Activated CD4-positive, alpha-beta T cell treated with anti-CD3 and anti-CD28 coated beads for 36 hours (primary cell): Measurements from ENCODE around the gene PAM. TPM values are rescaled to one million over a fixed set of nuclear protein-coding genes. Genes with fewer than 3 reads are reported as not detected.
"Not testable (repeated sequence)": the region's sequence is repeated elsewhere in the genome, so short reads cannot be mapped to it uniquely, and the experiment has no call there.

Experiments used
- ATAC-seq: fragments of 200-7000 bp; cut with Tn5 transposase; one replicate; pipeline ENCODE4 v1.10.0; 2021; ENCODE audit warnings: mild to moderate bottlenecking, moderate library complexity
- CTCF ChIA-PET: fragments of 350-600 bp; sonication (Branson Sonifier 250); formaldehyde crosslinking; loops from one replicate; lab custom pipeline; 2021; ENCODE audit warnings: antibody characterized with exemption; lab: Charles Lee
- POLR2A ChIA-PET: fragments of 350-600 bp; sonication (Branson Sonifier 250); formaldehyde crosslinking; loops from one replicate; lab custom pipeline; 2021; ENCODE audit warnings: antibody characterized with exemption, inconsistent platforms; lab: Charles Lee
- DNase-seq: peaks from one replicate; pipeline ENCODE4 v3.0.0-alpha.2; 2020
- H3K27ac Mint-ChIP-seq: one replicate; pipeline ENCODE4 v1.8.0; 2021; ENCODE audit warnings: mixed read lengths
- H3K27me3 Mint-ChIP-seq: one replicate; pipeline ENCODE4 v1.8.0; 2021; ENCODE audit warnings: mixed read lengths
- H3K36me3 Mint-ChIP-seq: one replicate; pipeline ENCODE4 v1.8.0; 2021; ENCODE audit warnings: low read depth, mixed read lengths
- H3K4me1 Mint-ChIP-seq: one replicate; pipeline ENCODE4 v1.8.0; 2021; ENCODE audit warnings: mixed read lengths
- H3K4me3 Mint-ChIP-seq: one replicate; pipeline ENCODE4 v1.8.0; 2021; ENCODE audit warnings: mild to moderate bottlenecking, moderate library complexity, mixed read lengths
- H3K9me3 Mint-ChIP-seq: one replicate; pipeline ENCODE4 v1.8.0; 2021; ENCODE audit warnings: low read depth, mixed read lengths
- intact Hi-C, 2 experiments: fragments of 100-400 bp; cut with DNase I in 1 of 2; cut with micrococcal nuclease in 1 of 2; formaldehyde crosslinking; loops; one replicate each; pipeline versions ENCODE4 v1.14.2 to v1.15.1; 2022 to 2024; cut with DNase I, micrococcal nuclease
- total RNA-seq, 2 experiments: library from RNA; stranded (reverse); gene quantifications; one replicate each; pipeline ENCODE4 v1.2.3, GENCODE V29; 2021

Gene PAM
- total RNA-seq, 2 experiments from 2014 or later: 54.0 to 68.3 TPM

- ATAC-seq (no peak), DNase-seq (no peak)
- Mint-ChIP-seq H3K36me3 (peaks cover 9% of the 10 kb centered on the region), H3K27me3 (no peaks in the 10 kb centered on the region), H3K9me3 (no peaks in the 10 kb centered on the region), H3K4me1 (peaks cover 10% of the 10 kb centered on the region), H3K4me3 (no peak overlapping the region), H3K27ac (no peak overlapping the region)
- CTCF ChIA-PET: interaction anchor here (0.9 kb wide), 1 partner anchor 38 kb away, joined by 5 read pairs; no protein-coding TSS in a partner anchor
- POLR2A ChIA-PET: no interaction called here
- intact Hi-C loops: no loop called here
Observed at GRCh38 chr5:102996011-102996575, 241.0 kb downstream of the PAM start.

- no peak for DNase-seq
- no peak overlapping the region for H3K27ac Mint-ChIP-seq
- ChIA-PET POLR2A (no interaction called here), CTCF (no interaction called here)
- no peaks in the 10 kb centered on the region for H3K9me3 Mint-ChIP-seq
- H3K36me3 Mint-ChIP-seq: peaks cover 7% of the 10 kb centered on the region
- no peaks in the 10 kb centered on the region for H3K27me3 Mint-ChIP-seq
- H3K4me1 Mint-ChIP-seq: peaks cover 10% of the 10 kb centered on the region
- H3K4me3 Mint-ChIP-seq: no peak overlapping the region
- intact Hi-C loops: no loop called here
- no peak for ATAC-seq
Observed at GRCh38 chr5:102998224-102998623, 243.1 kb downstream of the PAM start.

- H3K36me3 Mint-ChIP-seq: peaks cover 9% of the 10 kb centered on the region
- CTCF ChIA-PET: no interaction called here
- H3K4me1 Mint-ChIP-seq: peaks cover 10% of the 10 kb centered on the region
- ATAC-seq (no peak), DNase-seq (no peak)
- no peaks in the 10 kb centered on the region for H3K9me3 Mint-ChIP-seq
- H3K27me3 Mint-ChIP-seq: no peaks in the 10 kb centered on the region
- POLR2A ChIA-PET: no interaction called here
- H3K4me3 Mint-ChIP-seq: no peak overlapping the region
- intact Hi-C loops: no loop called here
- no peak overlapping the region for H3K27ac Mint-ChIP-seq
Observed at GRCh38 chr5:102999191-102999590, 244.1 kb downstream of the PAM start.

GRCh38 chr5:102999621-103000020 is 244.5 kb downstream of the PAM start:
- H3K36me3 Mint-ChIP-seq, H3K27ac Mint-ChIP-seq, H3K9me3 Mint-ChIP-seq, intact Hi-C loops, H3K4me1 Mint-ChIP-seq, CTCF ChIA-PET, H3K4me3 Mint-ChIP-seq, ATAC-seq, POLR2A ChIA-PET, DNase-seq, H3K27me3 Mint-ChIP-seq: not testable (repeated sequence)

GRCh38 chr5:103000089-103000488 is 245.0 kb downstream of the PAM start:
- H3K27ac Mint-ChIP-seq: no peak overlapping the region

GRCh38 chr5:103003872-103004271 is 248.8 kb downstream of the PAM start:
- intact Hi-C loops: no loop called here
- POLR2A ChIA-PET: no interaction called here

More at GRCh38 chr5:103000089-103000488, 245.0 kb downstream of the PAM start:
- DNase-seq: no peak
- Mint-ChIP-seq H3K36me3 (peaks cover 9% of the 10 kb centered on the region), H3K9me3 (no peaks in the 10 kb centered on the region), H3K4me1 (peaks cover 6% of the 10 kb centered on the region), H3K4me3 (no peak overlapping the region), H3K27me3 (no peaks in the 10 kb centered on the region)
- ATAC-seq: no peak
- POLR2A ChIA-PET: no interaction called here
- CTCF ChIA-PET: no interaction called here
- intact Hi-C loops: no loop called here

GRCh38 chr5:103005276-103005675 is 250.2 kb downstream of the PAM start:
- Mint-ChIP-seq H3K27me3 (no peaks in the 10 kb centered on the region), H3K4me3 (no peak overlapping the region), H3K27ac (no peak overlapping the region), H3K9me3 (no peaks in the 10 kb centered on the region), H3K4me1 (no peaks in the 10 kb centered on the region), H3K36me3 (peaks cover 8% of the 10 kb centered on the region)
- no peak for ATAC-seq
- POLR2A ChIA-PET: no interaction called here
- CTCF ChIA-PET: no interaction called here
- no peak for DNase-seq
- intact Hi-C loops: no loop called here

More at GRCh38 chr5:103003872-103004271, 248.8 kb downstream of the PAM start:
- no peaks in the 10 kb centered on the region for H3K4me1 Mint-ChIP-seq
- ATAC-seq (no peak), DNase-seq (no peak)
- H3K9me3 Mint-ChIP-seq: no peaks in the 10 kb centered on the region
- CTCF ChIA-PET: interaction anchor here (0.9 to 1.0 kb wide), 2 partner anchors 27 to 36 kb away, joined by 3 to 5 read pairs; no protein-coding TSS in a partner anchor
- H3K4me3 Mint-ChIP-seq: no peak overlapping the region
- no peak overlapping the region for H3K27ac Mint-ChIP-seq
- peaks cover 10% of the 10 kb centered on the region for H3K36me3 Mint-ChIP-seq
- H3K27me3 Mint-ChIP-seq: no peaks in the 10 kb centered on the region

GRCh38 chr5:103006921-103007320 is 251.8 kb downstream of the PAM start:
- H3K27ac Mint-ChIP-seq: no peak overlapping the region
- CTCF ChIA-PET: no interaction called here
- intact Hi-C loops: no loop called here

GRCh38 chr5:103010168-103010567 is 255.1 kb downstream of the PAM start:
- H3K36me3 Mint-ChIP-seq: peaks cover 25% of the 10 kb centered on the region
- DNase-seq: no peak
- H3K4me3 Mint-ChIP-seq: no peak overlapping the region
- H3K27ac Mint-ChIP-seq: no peak overlapping the region
- no peaks in the 10 kb centered on the region for H3K27me3 Mint-ChIP-seq
- intact Hi-C loops: no loop called here
- ChIA-PET POLR2A (no interaction called here), CTCF (no interaction called here)
- ATAC-seq: no peak
- no peaks in the 10 kb centered on the region for H3K9me3 Mint-ChIP-seq
- H3K4me1 Mint-ChIP-seq: no peaks in the 10 kb centered on the region

More at GRCh38 chr5:103006921-103007320, 251.8 kb downstream of the PAM start:
- peaks cover 17% of the 10 kb centered on the region for H3K36me3 Mint-ChIP-seq
- POLR2A ChIA-PET: no interaction called here
- DNase-seq: no peak
- ATAC-seq: no peak
- H3K4me3 Mint-ChIP-seq: no peak overlapping the region
- no peaks in the 10 kb centered on the region for H3K4me1 Mint-ChIP-seq
- no peaks in the 10 kb centered on the region for H3K27me3 Mint-ChIP-seq
- no peaks in the 10 kb centered on the region for H3K9me3 Mint-ChIP-seq

GRCh38 chr5:103013933-103014552 is 258.9 kb downstream of the PAM start:
- Mint-ChIP-seq H3K27ac (no peak overlapping the region), H3K36me3 (peaks cover 28% of the 10 kb centered on the region), H3K9me3 (no peaks in the 10 kb centered on the region), H3K27me3 (no peaks in the 10 kb centered on the region), H3K4me3 (no peak overlapping the region), H3K4me1 (no peaks in the 10 kb centered on the region)
- ChIA-PET POLR2A (no interaction called here), CTCF (interaction anchor here (1.0 kb wide), 1 partner anchor 125 kb away, joined by 3 read pairs; no protein-coding TSS in a partner anchor)
- DNase-seq: no peak
- ATAC-seq: no peak
- intact Hi-C loops: no loop called here

GRCh38 chr5:103014983-103015382 is 259.9 kb downstream of the PAM start:
- POLR2A ChIA-PET: no interaction called here
- DNase-seq (no peak), ATAC-seq (no peak)
- Mint-ChIP-seq H3K9me3 (no peaks in the 10 kb centered on the region), H3K27me3 (no peaks in the 10 kb centered on the region), H3K27ac (no peak overlapping the region), H3K4me1 (no peaks in the 10 kb centered on the region), H3K36me3 (peaks cover 28% of the 10 kb centered on the region), H3K4me3 (no peak overlapping the region)
- intact Hi-C loops: no loop called here
- CTCF ChIA-PET: interaction anchor here (1.0 kb wide), 1 partner anchor 124 kb away, joined by 3 read pairs; no protein-coding TSS in a partner anchor

GRCh38 chr5:103016167-103016566 is 261.1 kb downstream of the PAM start:
- H3K4me3 Mint-ChIP-seq: no peak overlapping the region
- no peaks in the 10 kb centered on the region for H3K4me1 Mint-ChIP-seq
- intact Hi-C loops: no loop called here
- POLR2A ChIA-PET: no interaction called here
- DNase-seq (no peak), ATAC-seq (no peak)
- CTCF ChIA-PET: no interaction called here
- no peak overlapping the region for H3K27ac Mint-ChIP-seq
- no peaks in the 10 kb centered on the region for H3K9me3 Mint-ChIP-seq
- no peaks in the 10 kb centered on the region for H3K27me3 Mint-ChIP-seq
- H3K36me3 Mint-ChIP-seq: peaks cover 25% of the 10 kb centered on the region
